ENCODE data around the gene PTPRN2. TPM values are rescaled to one million over a fixed set of nuclear protein-coding genes. Genes with fewer than 3 reads are reported as not detected.

PTPRN2 gene
- total and polyA plus RNA-seq, 2 donors from 2014 or later = 4.8 to 6.2 TPM

- H3K27ac ChIP-seq (ENCODE audit: low read depth in 2 of 2, low read length in 2 of 2) = no peak overlapping the region
- FAIRE-seq (no peak), DNase-seq (no peak)
- no peaks in the 10 kb centered on the region for H3K27me3 ChIP-seq (ENCODE audit: control insufficient read depth, insufficient read depth, low read length)
- intact Hi-C loops (cut with DNase I) = no loop called here
- H3K9me3 ChIP-seq (ENCODE audit: control insufficient read depth in 2 of 3, insufficient read depth in 1 of 3, low read length in 3 of 3) = peaks cover 0 to 10% (median 0%) of the 10 kb centered on the region in 3 donors
- H3K4me1 ChIP-seq (ENCODE audit: control insufficient read depth in 2 of 3, insufficient read depth in 2 of 3, low read depth in 1 of 3, low read length in 3 of 3) = peaks cover 0 to 9% (median 0%) of the 10 kb centered on the region in 3 donors
- peak overlapping the region in 1 of 3 donors; percentile 37 for H3K4me3 ChIP-seq (ENCODE audit: low read length in 3 of 3)
- H3K9ac ChIP-seq (ENCODE audit: low read length in 3 of 3) = no peak overlapping the region
- TF ChIP-seq CTCF (IDR thresholded peaks at IDR 0.05; ENCODE audit: borderline replicate concordance, extremely low read depth, insufficient read depth) = no peak
- peaks cover 0 to 5% (median 0%) of the 10 kb centered on the region in 3 donors for H3K36me3 ChIP-seq (ENCODE audit: control insufficient read depth in 2 of 3, insufficient read depth in 3 of 3, low read length in 3 of 3)
Measured at GRCh38 chr7:158262284-158263109, 325.1 kb downstream of the PTPRN2 start.

GRCh38 chr7:158261362-158262235 lies 326.0 kb downstream of the PTPRN2 start:
- TF ChIP-seq CTCF (IDR thresholded peaks at IDR 0.05; ENCODE audit: borderline replicate concordance, extremely low read depth, insufficient read depth) = no peak
- Histone ChIP-seq H3K4me3 (ENCODE audit: low read length in 3 of 3) (no peak overlapping the region), H3K4me1 (ENCODE audit: control insufficient read depth in 2 of 3, insufficient read depth in 2 of 3, low read depth in 1 of 3, low read length in 3 of 3) (peaks cover 0 to 9% (median 0%) of the 10 kb centered on the region in 3 donors), H3K27ac (ENCODE audit: low read depth in 2 of 2, low read length in 2 of 2) (no peak overlapping the region), H3K9ac (ENCODE audit: low read length in 3 of 3) (no peak overlapping the region), H3K27me3 (ENCODE audit: control insufficient read depth, insufficient read depth, low read length) (no peaks in the 10 kb centered on the region), H3K9me3 (ENCODE audit: control insufficient read depth in 2 of 3, insufficient read depth in 1 of 3, low read length in 3 of 3) (peaks cover 0 to 10% (median 0%) of the 10 kb centered on the region in 3 donors), H3K36me3 (ENCODE audit: control insufficient read depth in 2 of 3, insufficient read depth in 3 of 3, low read length in 3 of 3) (peaks cover 0 to 5% (median 0%) of the 10 kb centered on the region in 3 donors)
- intact Hi-C loops (cut with DNase I) = no loop called here
- DNase-seq (no peak), FAIRE-seq (no peak)

- no peak overlapping the region for H3K4me3 ChIP-seq (ENCODE audit: low read length in 3 of 3)
- FAIRE-seq (no peak), DNase-seq (peak in 1 of 5 donors; percentile 65)
- no peak overlapping the region for H3K9ac ChIP-seq (ENCODE audit: low read length in 3 of 3)
- H3K27ac ChIP-seq (ENCODE audit: low read depth in 2 of 2, low read length in 2 of 2) = no peak overlapping the region
- intact Hi-C loops (cut with DNase I) = no loop called here
- peaks cover 0 to 9% (median 0%) of the 10 kb centered on the region in 3 donors for H3K4me1 ChIP-seq (ENCODE audit: control insufficient read depth in 2 of 3, insufficient read depth in 2 of 3, low read depth in 1 of 3, low read length in 3 of 3)
- peaks cover 0 to 10% (median 0%) of the 10 kb centered on the region in 3 donors for H3K9me3 ChIP-seq (ENCODE audit: control insufficient read depth in 2 of 3, insufficient read depth in 1 of 3, low read length in 3 of 3)
- no peaks in the 10 kb centered on the region for H3K27me3 ChIP-seq (ENCODE audit: control insufficient read depth, insufficient read depth, low read length)
- H3K36me3 ChIP-seq (ENCODE audit: control insufficient read depth in 2 of 3, insufficient read depth in 3 of 3, low read length in 3 of 3) = peaks cover 0 to 5% (median 0%) of the 10 kb centered on the region in 3 donors
- TF ChIP-seq CTCF (IDR thresholded peaks at IDR 0.05; ENCODE audit: borderline replicate concordance, extremely low read depth, insufficient read depth) = no peak
Measured at GRCh38 chr7:158260567-158261361, 326.9 kb downstream of the PTPRN2 start.

All from kidney (tissue), 14 donors.